NCI-H2196 treated with DMSO at 0.1 percent for 48 hours (cell line): ENCODE measurements around the gene DGCR8.

Experiments
- DNase-seq: peaks from one replicate; lab custom pipeline; 2025; ENCODE audit not compliant: unreplicated experiment; lab: John Stamatoyannopoulos, UW

Gene DGCR8

DNA sequence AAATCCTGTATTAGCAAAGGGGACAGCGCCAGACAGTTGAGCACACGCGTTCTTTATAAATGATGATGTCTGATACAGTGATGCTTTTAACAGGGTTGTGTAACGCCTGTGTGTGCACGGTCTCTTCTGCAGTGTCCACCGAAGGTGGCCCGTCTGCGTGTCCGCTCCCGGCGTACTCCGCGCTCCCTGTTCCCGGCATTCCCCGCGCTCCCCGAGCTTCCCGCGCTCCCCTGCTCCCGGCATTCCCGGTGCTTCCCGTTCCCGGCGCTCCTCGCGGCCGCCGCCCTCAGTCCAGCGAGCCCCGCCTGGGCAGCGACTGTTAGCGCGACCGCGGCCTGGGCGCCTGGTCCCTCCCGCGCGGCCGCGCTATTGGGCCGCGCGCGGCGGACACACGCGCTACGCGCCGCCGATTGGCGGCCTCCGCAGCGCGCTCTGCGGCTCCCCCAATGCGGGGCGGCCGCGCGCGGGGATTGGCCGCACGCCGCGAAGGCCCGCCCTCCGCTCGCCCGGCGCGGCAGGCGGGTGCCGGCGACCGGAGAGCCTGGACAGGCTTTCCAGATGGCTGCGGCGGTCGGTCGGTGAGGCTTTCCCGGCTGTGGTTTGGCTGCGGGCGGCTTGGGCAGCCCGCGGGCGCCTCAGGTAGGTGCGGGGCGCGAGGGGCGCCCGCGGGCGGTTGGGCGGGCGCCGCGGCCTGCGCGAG lies at the start of gene DGCR8:
Gene DGCR8 (plus strand): TSS at position 497 of the 700 bp plus-strand sequence. CDS start 5,723 bp downstream, outside the sequence.
- peak; percentile 66 for DNase-seq

DNA sequence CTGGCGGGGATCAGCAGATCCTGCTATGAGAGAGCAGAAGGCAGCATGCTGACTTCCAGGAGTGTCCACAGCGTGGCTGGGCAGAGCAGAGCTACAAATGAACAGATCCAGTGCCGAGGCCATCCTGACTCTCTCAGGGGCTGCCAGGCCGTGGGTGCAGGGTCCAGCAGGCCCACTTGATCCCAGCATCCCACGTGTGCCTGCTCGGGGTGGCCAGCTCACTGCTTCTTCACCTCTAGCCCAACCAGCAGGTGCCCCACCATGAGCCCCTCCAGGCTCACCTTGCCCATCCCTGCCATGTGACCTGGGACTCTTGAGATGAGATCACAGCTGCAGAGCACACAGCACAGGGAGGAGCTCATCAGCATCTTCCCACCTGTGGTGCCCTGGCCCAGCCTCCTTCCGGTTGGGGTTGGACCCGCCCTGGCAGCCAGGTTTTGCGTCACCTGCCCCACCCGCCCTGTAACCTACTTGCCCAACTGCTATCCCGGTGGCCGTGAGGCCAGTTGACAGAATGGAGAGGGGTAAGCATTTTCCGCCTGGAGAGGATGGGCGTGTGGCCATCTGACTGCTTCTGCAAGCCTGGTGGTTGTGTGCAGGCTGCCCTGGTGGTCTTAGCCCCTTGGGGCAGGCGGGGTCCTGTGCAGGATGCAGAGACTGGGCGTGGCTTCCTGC lies 48.2 kb upstream of the DGCR8 start:
- no peak for DNase-seq

GRCh38 chr22:20032407-20032991 lies 47.5 kb upstream of the DGCR8 start:
- DNase-seq, result no peak

GRCh38 chr22:20033045-20033706 lies 46.9 kb upstream of the DGCR8 start:
- no peak for DNase-seq

DNA sequence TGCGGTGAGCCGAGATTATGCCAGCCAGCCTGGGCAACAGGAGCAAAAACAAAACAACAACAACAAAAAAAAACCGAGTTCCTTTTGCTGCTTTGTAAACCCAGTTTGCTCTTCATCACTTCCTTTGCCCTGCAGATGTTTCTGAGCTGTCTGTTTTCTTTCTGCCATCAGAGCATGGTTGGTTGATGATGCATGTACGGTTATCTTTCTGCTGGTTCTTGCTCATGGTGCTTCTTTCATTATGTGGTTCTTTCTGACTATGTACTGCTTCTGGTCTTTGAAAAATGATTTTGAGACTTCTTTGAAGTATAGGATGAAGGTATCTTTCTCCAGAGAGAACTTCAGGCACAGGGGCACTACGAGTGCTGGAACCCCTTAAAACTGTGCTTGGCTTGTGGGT lies 45.9 kb upstream of the DGCR8 start:
- no peak for DNase-seq

GRCh38 chr22:20035375-20036083 lies 44.5 kb upstream of the DGCR8 start:
- DNase-seq, result no peak

GRCh38 chr22:20036084-20036482 lies 44.0 kb upstream of the DGCR8 start:
- no peak for DNase-seq

GRCh38 chr22:20036535-20037392 lies 43.3 kb upstream of the DGCR8 start:
- DNase-seq, result no peak

DNA sequence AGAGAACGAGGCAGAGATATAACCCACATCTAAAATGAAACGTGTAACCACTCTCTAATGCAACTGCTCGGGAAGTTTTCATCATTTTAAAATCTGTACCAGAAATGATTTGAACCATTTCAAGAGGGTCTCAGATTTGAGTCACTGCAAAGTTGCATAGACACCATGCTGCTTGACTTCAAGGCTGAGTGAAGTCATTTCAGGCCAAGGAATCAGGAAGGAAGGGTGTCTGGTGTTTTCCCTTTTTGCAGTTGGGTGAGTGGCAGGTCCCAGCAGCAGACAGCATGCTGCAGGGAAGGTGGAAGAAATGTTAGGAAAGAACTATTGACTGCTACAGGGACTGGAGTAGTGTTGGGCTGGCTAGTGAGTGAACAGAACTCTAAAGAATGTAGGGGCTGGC lies 42.6 kb upstream of the DGCR8 start:
- DNase-seq, result no peak

- no peak for DNase-seq
These were observed 41.5 kb upstream of the DGCR8 start for GRCh38 chr22:20038574-20038973.

GRCh38 chr22:20039683-20040325 lies 40.2 kb upstream of the DGCR8 start:
- DNase-seq, result no peak

GRCh38 chr22:20040327-20041200 lies 39.5 kb upstream of the DGCR8 start:
- DNase-seq, result no peak

DNA sequence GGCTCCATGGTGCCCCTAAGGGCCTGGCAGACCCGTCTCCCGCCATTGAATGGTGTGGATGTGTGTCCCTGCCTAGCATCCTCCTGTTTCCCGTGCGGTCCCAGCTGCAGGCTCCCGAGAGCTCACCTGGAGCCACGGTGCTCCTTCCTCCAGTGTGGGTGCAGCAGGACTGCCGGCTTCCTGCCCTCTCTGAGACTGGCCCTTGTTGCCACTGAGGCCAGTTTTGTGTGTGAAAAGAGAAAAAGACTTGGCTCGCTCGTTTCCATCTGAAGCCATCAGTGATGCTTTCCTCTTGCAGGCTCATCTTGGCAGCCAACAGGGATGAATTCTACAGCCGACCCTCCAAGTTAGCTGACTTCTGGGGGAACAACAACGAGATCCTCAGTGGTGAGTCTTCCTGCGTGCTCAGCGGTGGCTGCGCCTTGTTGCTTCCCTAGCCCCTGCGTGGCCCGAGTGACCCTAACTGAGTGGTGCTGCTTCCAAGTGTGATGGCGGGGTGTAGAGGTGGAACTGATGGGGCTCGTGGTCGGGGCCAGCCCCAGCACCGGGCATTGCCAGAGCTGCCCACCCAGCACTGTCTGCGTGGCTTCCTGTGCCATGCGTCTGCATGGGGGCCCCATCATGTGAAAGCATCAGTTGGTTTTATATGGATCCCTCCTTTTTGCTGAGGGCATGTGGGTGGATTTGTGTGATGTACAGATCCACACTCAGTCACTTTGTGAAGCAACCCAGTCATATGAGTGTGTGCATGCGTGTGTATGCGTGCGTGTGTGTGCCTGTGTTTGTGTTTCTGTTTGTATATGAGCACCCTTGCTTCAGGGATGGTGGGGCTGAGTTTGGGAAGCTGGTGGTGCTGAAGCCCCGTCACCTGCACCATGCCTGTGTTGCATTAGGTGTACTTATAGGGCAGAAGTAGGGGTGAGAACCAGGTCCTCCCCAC lies 36.7 kb upstream of the DGCR8 start:
- DNase-seq, result no peak

- no peak for DNase-seq
These were observed 36.1 kb upstream of the DGCR8 start for GRCh38 chr22:20043997-20044342.

GRCh38 chr22:20044495-20045151 lies 35.4 kb upstream of the DGCR8 start:
- DNase-seq, result no peak

GRCh38 chr22:20046730-20047129 lies 33.3 kb upstream of the DGCR8 start:
- no peak for DNase-seq

GRCh38 chr22:20051927-20052308 lies 28.1 kb upstream of the DGCR8 start:
- no peak for DNase-seq
